UCSD-AML1 (cell line): ENCODE data around the gene LRMDA.

Experiments
- DNase-seq: peaks from one replicate; lab custom pipeline; 2025; ENCODE audit not compliant: unreplicated experiment; lab: John Stamatoyannopoulos, UW

Gene LRMDA

GRCh38 chr10:76205361-76205760 is 773.9 kb downstream of the LRMDA start:
- DNase-seq = no peak

GRCh38 chr10:76206797-76207352 is 775.5 kb downstream of the LRMDA start:
- no peak for DNase-seq

- no peak for DNase-seq
Measured at GRCh38 chr10:76209135-76209534, 777.7 kb downstream of the LRMDA start.

- DNase-seq = no peak
Measured at GRCh38 chr10:76210211-76210610, 778.8 kb downstream of the LRMDA start.

GRCh38 chr10:76211691-76212090 is 780.3 kb downstream of the LRMDA start:
- DNase-seq = no peak

- DNase-seq = no peak
Measured at GRCh38 chr10:76213876-76214275, 782.5 kb downstream of the LRMDA start.

- DNase-seq = no peak
Measured at GRCh38 chr10:76218035-76218434, 786.6 kb downstream of the LRMDA start.

GRCh38 chr10:76229341-76229740 is 797.9 kb downstream of the LRMDA start:
- DNase-seq = no peak

- DNase-seq = no peak
Measured at GRCh38 chr10:76230921-76231285, 799.5 kb downstream of the LRMDA start.

- DNase-seq = no peak
Measured at GRCh38 chr10:76231286-76231934, 800.0 kb downstream of the LRMDA start.

- DNase-seq = no peak
Measured at GRCh38 chr10:76234499-76235226, 803.2 kb downstream of the LRMDA start.

- DNase-seq = no peak
Measured at GRCh38 chr10:76236356-76236755, 804.9 kb downstream of the LRMDA start.

GRCh38 chr10:76242956-76243355 is 811.5 kb downstream of the LRMDA start:
- no peak for DNase-seq

- DNase-seq = no peak
Measured at GRCh38 chr10:76244061-76244686, 812.8 kb downstream of the LRMDA start.

- DNase-seq = no peak
Measured at GRCh38 chr10:76245951-76246495, 814.6 kb downstream of the LRMDA start.

- no peak for DNase-seq
Measured at GRCh38 chr10:76248649-76249200, 817.3 kb downstream of the LRMDA start.

- DNase-seq = no peak
Measured at GRCh38 chr10:76251841-76252671, 820.6 kb downstream of the LRMDA start.

- DNase-seq = no peak
Measured at GRCh38 chr10:76252733-76253132, 821.3 kb downstream of the LRMDA start.

- DNase-seq = no peak
Measured at GRCh38 chr10:76255241-76255640, 823.8 kb downstream of the LRMDA start.

- DNase-seq = no peak
Measured at GRCh38 chr10:76257816-76258215, 826.4 kb downstream of the LRMDA start.
